ENCODE data around the gene PHLPP2.
"Not testable (repeated sequence)": the region's sequence is repeated elsewhere in the genome, so short reads cannot be mapped to it uniquely, and the experiment has no call there.

Gene PHLPP2

GRCh38 chr16:71722801-71723536 lies 1.5 kb downstream of the PHLPP2 start:
- DNase-seq: peak; percentile 62

DNA sequence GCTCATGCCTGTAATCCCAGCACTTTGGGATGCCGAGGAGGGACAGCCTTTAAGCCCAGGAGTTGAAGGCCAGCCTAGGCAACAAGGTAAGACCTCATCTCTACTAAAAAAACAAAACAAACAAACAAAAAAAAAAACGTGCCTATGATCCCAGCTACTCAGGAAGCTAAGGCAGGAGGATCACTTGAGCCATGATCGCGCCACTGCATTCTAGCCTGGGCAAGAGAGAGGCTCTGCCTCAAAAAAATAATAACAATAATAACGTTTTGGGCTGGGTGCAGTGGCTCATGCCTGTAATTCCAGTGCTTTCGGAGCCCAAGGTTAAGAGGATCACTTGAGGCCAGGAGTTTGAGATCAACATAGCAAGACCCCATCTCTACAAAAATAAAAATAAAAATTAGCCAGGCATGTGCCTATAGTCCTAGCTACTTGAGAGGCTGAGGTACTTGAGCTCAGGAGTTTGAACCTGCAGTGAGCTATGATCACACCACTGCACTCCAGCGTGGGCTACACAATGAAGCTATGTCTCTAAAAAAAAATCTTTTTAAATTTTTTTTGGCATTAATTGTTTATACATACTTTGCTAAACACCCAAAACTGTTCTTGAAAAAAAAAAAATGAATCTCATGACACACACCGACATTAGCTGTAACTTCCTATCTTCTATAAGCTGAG lies 3.3 kb downstream of the PHLPP2 start:
- DNase-seq: no peak

- DNase-seq: no peak
Observed at GRCh38 chr16:71712501-71712900, 12.0 kb downstream of the PHLPP2 start.

GRCh38 chr16:71711789-71712188 lies 12.7 kb downstream of the PHLPP2 start:
- no peak for DNase-seq

DNA sequence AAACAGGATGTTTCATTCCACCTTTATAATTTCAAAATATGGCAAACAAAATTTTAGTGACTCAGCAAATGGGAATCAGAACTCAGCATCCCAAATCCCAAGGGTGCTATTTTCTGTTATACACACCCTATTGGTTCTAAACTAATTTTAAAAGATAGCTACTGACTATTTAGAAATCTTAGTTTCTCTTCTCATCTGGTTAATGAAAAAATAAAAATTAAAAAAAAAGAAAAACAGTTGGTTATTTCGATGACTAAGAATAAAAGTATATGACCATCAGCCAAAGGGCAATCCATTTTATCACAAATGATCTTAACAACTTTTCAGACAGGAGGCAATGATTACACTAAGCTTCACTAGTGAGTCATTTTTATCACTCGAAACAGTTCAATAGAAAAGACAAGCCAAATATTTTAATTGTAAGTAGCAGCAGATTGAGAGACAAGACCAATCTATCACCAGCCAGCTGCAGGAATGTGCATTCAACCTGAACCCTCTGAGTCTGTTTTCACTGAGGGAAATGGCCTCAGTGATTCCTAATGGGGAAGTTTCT lies 15.2 kb downstream of the PHLPP2 start:
- DNase-seq: no peak

- DNase-seq: no peak
Observed at GRCh38 chr16:71708696-71709095, 15.8 kb downstream of the PHLPP2 start.

DNA sequence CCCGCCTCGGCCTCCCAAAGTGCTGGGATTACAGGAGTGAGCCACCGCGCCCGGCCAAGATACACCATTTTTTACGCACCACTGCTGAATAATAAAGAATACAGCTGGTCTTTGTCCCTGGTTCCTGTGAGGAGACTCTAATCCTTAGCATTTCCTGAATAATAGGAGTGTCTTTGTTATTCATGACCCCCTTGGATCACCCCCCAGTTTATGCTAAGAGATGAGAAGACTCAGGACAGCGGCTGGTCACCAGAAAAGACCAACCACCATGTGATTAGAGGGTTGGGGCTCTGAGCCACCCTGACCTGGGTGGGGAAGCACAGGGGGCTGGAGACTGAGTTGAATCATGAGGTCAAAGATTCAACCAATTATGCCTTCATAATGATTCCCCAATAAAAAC lies 17.3 kb downstream of the PHLPP2 start:
- DNase-seq: no peak

DNA sequence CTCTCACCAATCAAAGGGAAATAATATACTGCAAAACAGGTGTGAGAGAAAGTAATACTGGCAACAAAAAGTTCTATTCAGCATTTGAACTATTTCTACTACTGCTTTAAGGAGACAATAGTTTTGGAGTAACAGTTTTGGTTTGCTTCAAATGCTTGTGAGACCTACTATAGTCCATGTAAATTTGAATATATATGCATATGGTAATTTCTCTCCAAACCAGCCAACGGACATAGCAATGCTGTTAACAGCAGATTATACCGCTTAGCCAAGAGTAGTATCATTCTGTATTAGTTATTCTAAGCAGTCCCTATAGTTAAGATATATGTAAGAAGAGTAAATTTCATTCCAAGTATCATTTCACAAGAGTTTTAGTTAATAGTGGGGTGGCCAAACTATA lies 18.5 kb downstream of the PHLPP2 start:
- no peak for DNase-seq

- no peak for DNase-seq
Observed at GRCh38 chr16:71703333-71703732, 21.2 kb downstream of the PHLPP2 start.

DNA sequence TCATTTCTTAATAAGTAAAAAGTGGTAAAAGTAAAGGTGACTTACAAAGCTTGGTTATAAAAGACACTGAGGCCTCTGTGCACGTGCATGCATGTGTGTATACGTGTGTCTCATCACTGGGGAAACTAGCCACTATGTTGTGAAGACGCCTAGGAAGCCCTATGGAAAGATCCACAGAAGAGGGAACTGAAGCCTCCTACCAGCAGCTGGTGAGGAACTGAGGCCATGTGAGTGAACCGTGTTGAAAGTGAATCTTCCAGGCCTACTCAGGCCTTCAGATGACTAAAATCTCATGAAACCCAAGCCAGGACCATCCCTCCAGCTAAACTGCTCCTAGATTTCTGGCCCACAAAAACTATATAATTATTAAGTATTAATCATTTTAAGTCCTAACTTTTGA lies 23.7 kb downstream of the PHLPP2 start:
- DNase-seq: no peak

DNA sequence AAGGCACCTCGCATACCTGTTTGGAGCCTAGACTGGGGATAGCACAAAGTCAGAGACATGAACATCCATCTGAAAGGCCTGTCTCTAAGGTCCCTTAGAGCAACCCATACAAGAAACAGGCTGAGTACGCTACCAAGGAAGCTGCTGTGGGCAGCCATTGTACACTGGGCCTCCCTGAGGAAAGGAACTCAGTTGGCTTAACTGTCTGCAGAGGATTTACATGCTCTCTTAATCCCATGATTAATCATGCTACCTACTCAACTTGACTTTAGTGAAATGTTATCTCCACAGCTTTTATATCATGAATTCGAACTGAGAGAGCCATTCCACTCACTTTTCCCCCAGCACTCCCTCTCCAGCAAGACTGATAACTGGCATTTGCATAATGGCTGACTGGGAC lies 26.0 kb downstream of the PHLPP2 start:
- no peak for DNase-seq

DNA sequence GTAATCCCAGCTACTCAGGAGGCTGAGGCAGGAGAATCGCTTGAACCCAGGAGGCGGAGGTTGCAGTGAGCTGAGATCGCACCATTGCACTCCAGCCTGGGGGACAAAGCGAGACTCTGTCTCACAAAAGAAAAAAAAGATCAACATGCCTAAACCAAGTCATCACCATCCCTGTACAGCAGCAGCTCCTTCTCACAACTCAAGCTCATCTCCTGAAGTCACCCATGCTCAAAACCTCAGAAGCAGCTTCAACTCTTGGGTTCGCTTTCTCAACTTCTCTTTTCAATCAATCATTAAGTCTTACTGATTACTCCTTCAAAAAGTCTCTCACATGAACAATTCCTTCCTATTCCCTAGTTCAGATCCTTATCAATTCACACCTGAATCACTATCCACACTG lies 31.3 kb downstream of the PHLPP2 start:
- no peak for DNase-seq

DNA sequence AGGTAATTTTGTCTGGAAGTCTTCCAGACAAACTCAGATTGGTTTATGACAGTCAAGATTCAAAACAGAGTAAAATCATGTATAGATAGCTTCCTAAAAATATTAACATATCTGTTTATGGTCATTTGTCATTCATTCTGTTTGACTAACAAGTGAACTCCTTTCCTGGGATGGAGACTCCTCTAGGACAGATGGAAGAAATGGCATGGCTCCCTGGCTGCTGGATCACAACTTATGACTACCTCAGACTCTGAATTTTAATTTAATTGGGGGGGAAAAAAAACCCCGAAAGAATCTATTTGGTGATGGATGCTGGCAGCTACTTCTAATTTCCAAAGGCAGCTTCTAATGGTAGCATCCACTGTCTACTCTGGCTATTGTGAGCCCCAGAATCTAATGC lies 34.6 kb downstream of the PHLPP2 start:
- DNase-seq: no peak

GRCh38 chr16:71687861-71688260 lies 36.6 kb downstream of the PHLPP2 start:
- DNase-seq: no peak

DNA sequence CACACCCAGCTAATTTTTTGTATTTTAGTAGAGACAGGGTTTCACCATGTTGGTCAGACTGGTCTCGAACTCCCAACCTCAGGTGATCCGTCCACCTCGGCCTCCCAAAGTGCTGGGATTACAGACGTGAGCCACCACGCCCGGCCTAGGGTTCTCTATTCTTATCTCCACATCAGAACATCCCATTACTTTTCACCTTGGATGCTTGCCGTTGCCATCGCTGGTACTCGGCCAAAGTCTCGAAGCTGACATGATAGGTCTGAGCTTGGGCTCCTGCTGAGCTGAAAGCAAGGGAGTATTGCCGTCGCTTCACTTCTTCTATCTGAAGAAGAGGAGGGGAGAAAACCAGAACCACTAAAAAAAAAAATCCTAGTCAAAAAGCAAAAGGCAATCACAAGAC lies 40.2 kb downstream of the PHLPP2 start:
- not testable (repeated sequence) for DNase-seq

- DNase-seq: no peak
Observed at GRCh38 chr16:71681360-71681759, 43.1 kb downstream of the PHLPP2 start.

- no peak for DNase-seq
Observed at GRCh38 chr16:71676236-71676635, 48.3 kb downstream of the PHLPP2 start.

DNA sequence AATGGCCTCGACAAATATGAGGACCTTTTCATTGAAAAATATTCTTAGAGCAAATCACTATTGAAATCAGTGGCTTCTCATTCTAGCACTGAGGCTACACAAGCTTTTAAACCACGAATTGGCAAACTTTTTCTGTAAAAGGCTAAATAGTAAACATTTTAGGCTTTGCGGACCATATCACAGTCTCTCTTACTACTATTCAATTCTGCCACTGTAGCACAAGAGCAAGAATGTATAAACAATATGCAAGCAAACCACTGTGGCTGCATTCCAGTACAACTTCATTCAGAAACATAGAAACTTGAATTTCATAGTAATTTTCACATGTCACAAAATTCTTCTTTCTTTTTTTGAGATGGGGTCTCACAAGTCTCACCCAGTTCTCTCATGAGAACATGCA lies 49.1 kb downstream of the PHLPP2 start:
- DNase-seq: no peak

DNA sequence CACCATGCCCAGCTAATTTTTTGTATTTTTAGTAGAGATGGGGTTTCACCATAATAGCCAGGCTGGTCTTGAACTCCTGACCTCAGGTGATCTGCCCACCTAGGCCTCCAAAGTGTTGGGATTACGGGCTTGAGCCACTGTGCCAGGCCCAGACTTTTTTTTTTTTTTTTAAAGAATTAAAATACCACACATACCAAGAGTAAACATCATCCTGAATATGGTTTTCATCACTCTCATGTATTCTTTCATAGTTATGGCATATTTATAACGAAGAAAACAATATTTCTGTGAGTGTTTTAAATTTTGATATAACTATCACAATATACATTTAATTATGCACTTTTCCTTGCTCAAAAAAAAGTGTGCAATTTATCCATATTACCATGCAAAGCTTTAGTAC lies 50.3 kb downstream of the PHLPP2 start:
- DNase-seq: no peak

DNA sequence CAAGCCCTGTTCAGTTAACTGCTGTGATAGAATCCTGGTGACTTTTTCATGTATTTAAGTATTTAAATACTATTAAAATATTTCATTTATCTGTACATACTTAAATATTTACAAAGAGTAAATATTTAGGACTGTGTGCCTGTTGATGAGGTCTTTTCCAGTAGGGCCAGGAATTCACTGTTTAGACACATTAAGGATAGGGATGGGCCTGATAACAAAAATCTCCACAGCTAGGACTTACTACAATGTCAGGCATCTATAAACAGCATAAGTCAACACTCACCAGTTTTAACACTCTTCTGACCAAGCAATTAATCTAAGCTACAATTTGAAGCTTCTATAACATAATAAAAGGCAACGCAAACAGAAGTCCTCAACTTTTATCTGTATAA lies 50.9 kb downstream of the PHLPP2 start:
- DNase-seq: no peak

- DNase-seq: no peak
Observed at GRCh38 chr16:71672803-71673581, 51.5 kb downstream of the PHLPP2 start.

GRCh38 chr16:71672125-71672524 lies 52.4 kb downstream of the PHLPP2 start:
- no peak for DNase-seq

- no peak for DNase-seq
Observed at GRCh38 chr16:71671165-71671564, 53.3 kb downstream of the PHLPP2 start.

- no peak for DNase-seq
Observed at GRCh38 chr16:71670537-71670936, 54.0 kb downstream of the PHLPP2 start.
